ENCODE data around the gene MTTP.

DNA sequence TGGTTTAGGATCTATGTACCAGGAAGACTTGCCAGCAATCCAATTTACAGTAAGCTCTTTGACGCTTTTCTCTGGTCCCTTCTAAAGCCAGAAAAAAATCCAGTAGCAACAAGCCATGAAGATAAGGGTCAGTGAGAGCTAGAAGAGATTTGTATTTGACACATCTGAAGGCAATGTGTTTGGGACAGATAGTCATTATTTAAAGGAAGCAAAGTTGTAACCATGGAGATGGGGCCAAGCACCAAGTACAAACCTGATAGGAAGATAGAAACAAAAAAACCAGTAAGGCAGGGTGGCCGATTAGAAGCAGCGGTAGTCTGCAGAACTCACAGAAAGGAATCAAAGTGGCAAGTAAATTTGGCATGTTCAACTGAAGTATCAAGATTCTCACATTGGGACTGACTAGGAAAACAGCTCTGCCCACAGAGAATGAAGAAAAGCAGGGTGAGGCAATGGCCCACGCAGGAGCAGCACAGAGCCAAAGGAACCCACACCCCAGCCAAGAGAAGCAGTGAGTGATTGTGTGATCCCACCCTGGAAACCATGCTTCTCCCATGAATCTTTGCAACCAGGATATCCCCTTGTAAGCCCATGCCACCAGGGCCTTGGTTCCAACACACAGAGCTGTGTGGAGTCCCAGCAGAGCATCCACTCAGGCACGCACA lies 95.9 kb downstream of the MTTP start:
- TF ChIP-seq CTCF (IDR thresholded peaks at IDR 0.05; ENCODE audit: low read depth, low read length): no peak
- no peak for TF ChIP-seq MAX (IDR thresholded peaks at IDR 0.05; ENCODE audit: low read depth, low read length)
- TF ChIP-seq POLR2A (IDR thresholded peaks at IDR 0.05; ENCODE audit: extremely low read depth, insufficient read length): no peak
